Panc1 (cell line): ENCODE results near the gene MAST3. TPM values are rescaled to one million over a fixed set of nuclear protein-coding genes. Genes with fewer than 3 reads are reported as not detected.

ENCODE experiments used
- ATAC-seq: fragments of 200-7000 bp; cut with Tn5 transposase; 2 replicates; pipeline ENCODE4 v1.9.1; 2020; ENCODE audit warnings: mild to moderate bottlenecking, moderate library complexity
- BruUV-seq: library from RNA; stranded (reverse); fragments of 400-500 nt; replicated peaks from 2 replicates; lab custom pipeline; 2021; lab: Mats Ljungman, UMichigan
- CTCF ChIA-PET: fragments of 300-600 bp; sonication (Branson Sonifier 250); formaldehyde crosslinking; loops from one replicate; lab custom pipeline; 2022; ENCODE audit warnings: antibody characterized with exemption; lab: Charles Lee
- POLR2A ChIA-PET: fragments of 300-600 bp; sonication (Branson Sonifier 250); formaldehyde crosslinking; loops from one replicate; lab custom pipeline; 2022; ENCODE audit warnings: antibody characterized with exemption; lab: Charles Lee
- DNase-seq: peaks from one replicate; pipeline ENCODE4 v3.0.0-alpha.2; 2010; ENCODE audit warnings: low read depth, low spot score
- H3K27ac ChIP-seq: 2 replicates; pipeline ENCODE4 v1.5.1; 2011; ENCODE audit warnings: mild to moderate bottlenecking, low read length, inconsistent platforms
- H3K27me3 ChIP-seq: fragments of 200-500 bp; sonication (Bioruptor generic); 2 replicates; pipeline ENCODE4 v1.6.0; 2014; ENCODE audit warnings: low read length, inconsistent platforms; ENCODE audit not compliant: control insufficient read depth, insufficient read depth
- H3K36me3 ChIP-seq: fragments of 200-500 bp; sonication (Bioruptor generic); 2 replicates; pipeline ENCODE4 v1.5.1; 2014; ENCODE audit warnings: inconsistent platforms, mild to moderate bottlenecking, low read length, moderate library complexity; ENCODE audit not compliant: control insufficient read depth, insufficient read depth
- H3K4me1 ChIP-seq: 2 replicates; pipeline ENCODE4 v1.5.1; 2011; ENCODE audit warnings: inconsistent platforms, mild to moderate bottlenecking, low read length, moderate library complexity; ENCODE audit not compliant: control insufficient read depth, insufficient read depth
- H3K4me3 ChIP-seq, 2 experiments: 2 replicates each; pipeline ENCODE4 v1.5.1; 2011 to 2012; ENCODE audit warnings: low read depth in 2 of 2, low read length in 2 of 2, mild to moderate bottlenecking in 2 of 2, inconsistent platforms in 1 of 2, moderate library complexity in 1 of 2
- H3K9me3 ChIP-seq: fragments of 200-500 bp; sonication (Bioruptor generic); 2 replicates; pipeline ENCODE4 v1.5.1; 2014; ENCODE audit warnings: low read depth, mild to moderate bottlenecking, inconsistent platforms, low read length, moderate library complexity; ENCODE audit not compliant: control insufficient read depth, insufficient read depth
- POLR2AphosphoS5 ChIP-seq: IDR thresholded peaks from 2 replicates; pipeline ENCODE4 v1.6.1; 2012; ENCODE audit warnings: mild to moderate bottlenecking, low read depth, low read length, moderate library complexity
- SIN3A ChIP-seq: IDR thresholded peaks from 2 replicates; pipeline ENCODE4 v1.6.1; 2012; ENCODE audit warnings: low read depth, mild to moderate bottlenecking, low read length, moderate library complexity, borderline replicate concordance; ENCODE audit not compliant: insufficient read depth
- TCF7L2 ChIP-seq: IDR thresholded peaks from 2 replicates; pipeline ENCODE4 v1.6.1; 2011; ENCODE audit warnings: mild to moderate bottlenecking, low read depth, low read length, inconsistent platforms
- in situ Hi-C: cut with HindIII; loops from 2 replicates; pipeline ENCODE4 v1.10.0; 2016; ENCODE audit warnings: low sequenced_read_pairs, low pct_unique_long_range_greater_than_20kb
- intact Hi-C: fragments of 100-400 bp; cut with micrococcal nuclease; formaldehyde crosslinking; loops from one replicate; pipeline ENCODE4 v1.10.0; 2022; ENCODE audit not compliant: unreplicated experiment
- total RNA-seq: library from RNA; stranded (reverse); gene quantifications from one replicate; pipeline ENCODE4 v1.2.1, GENCODE V29; 2021; ENCODE audit not compliant: unreplicated experiment
- TF ChIP-seq, protein P1 (sequence below), 2 experiments: IDR thresholded peaks; 2 replicates each; pipeline ENCODE4 v1.6.1; 2011 to 2012; ENCODE audit warnings: low read depth in 2 of 2, control low read depth in 1 of 2, low read length in 1 of 2, mild to moderate bottlenecking in 1 of 2, moderate library complexity in 1 of 2; ENCODE audit not compliant: insufficient read depth in 1 of 2
- TF ChIP-seq, protein P2 (sequence below): fragments of 450-650 bp; IDR thresholded peaks from 2 replicates; pipeline ENCODE4 v1.5.1; 2017; ENCODE audit warnings: mild to moderate bottlenecking

The MAST3 gene
- total RNA-seq, 1 experiment from 2014 or later = 13.1 TPM

DNA sequence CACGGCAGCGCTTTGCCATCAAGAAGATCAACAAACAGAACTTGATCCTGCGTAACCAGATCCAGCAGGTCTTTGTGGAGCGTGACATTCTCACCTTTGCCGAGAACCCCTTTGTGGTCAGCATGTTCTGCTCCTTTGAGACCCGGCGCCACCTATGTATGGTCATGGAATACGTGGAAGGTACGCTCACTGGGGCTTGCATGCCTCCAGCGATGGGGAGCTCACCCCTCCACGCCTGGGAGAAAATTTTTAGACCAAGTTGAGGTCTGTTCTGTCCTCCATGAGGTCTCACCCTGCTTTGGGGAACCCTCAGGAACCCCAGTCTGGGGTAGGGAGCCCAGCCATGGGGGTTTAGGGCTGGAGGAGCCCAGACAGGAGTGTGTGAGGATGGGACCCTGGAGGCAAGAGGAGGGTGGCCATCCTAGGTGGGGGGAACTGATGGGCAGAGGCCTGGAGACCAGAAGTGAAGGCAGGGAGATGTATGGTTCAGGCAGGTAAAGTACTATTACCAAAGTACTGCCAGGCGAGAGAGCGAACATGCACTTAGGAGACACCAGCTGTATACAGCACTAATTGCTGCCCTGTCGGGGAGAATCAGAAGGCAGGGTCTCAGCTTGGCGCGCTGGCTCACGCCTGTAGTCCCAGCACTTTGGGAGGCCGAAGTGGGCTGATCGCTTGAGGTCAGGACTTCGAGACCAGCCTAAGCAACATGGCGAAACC, 33.1 kb downstream of the MAST3 start:
- CTCF ChIA-PET = interaction anchor here (0.6 kb wide), 1 partner anchor 38 kb away, joined by 4 read pairs; no protein-coding TSS in a partner anchor

DNA sequence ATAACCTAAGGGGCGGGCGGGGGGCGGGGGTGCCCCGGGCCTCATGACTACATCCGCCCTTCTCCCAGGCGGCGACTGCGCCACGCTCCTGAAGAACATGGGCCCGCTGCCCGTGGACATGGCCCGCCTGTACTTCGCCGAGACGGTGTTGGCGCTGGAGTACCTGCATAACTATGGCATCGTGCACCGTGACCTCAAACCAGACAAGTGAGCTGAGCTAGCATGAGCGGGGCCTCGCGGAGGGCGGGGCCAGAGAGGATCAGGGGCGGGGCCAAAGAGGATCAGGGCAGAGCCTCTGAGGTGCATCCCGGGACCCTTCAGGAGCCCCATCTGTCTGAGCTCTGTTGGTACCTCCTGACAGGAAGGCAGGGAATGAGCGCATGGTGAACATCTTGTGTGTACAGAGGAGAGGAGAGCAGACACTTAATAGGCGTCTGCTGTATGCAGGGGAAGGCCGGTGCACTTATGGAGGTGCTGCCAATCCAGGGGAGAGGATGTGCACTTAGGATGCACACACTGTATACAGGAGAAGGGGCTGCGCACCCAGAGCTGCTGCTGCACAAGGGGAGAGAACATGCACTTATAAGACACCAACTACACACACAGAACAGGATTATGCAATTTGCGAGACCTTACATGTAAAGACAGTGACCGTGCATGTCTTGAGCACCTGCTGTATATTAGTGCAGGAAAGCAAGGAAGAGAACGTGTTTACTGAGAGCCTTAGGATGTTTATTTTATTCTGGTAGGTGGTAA, 34.4 kb downstream of the MAST3 start:
- ChIA-PET POLR2A (no interaction called here), CTCF (interaction anchor here (0.6 kb wide), 1 partner anchor 23 kb away, joined by 3 read pairs; no protein-coding TSS in a partner anchor)
- in situ Hi-C loops (no loop called here), intact Hi-C loops (no loop called here)
- H3K27ac ChIP-seq = no peak overlapping the region
- H3K4me3 ChIP-seq = no peak overlapping the region
- TF ChIP-seq TCF7L2 = no peak
- no peak for TF ChIP-seq SIN3A
- TF ChIP-seq POLR2AphosphoS5 = no peak
- no peaks in the 10 kb centered on the region for H3K27me3 ChIP-seq
- no peaks in the 10 kb centered on the region for H3K36me3 ChIP-seq
- H3K9me3 ChIP-seq = no peaks in the 10 kb centered on the region
- no peaks in the 10 kb centered on the region for H3K4me1 ChIP-seq
- no TSS peak for BruUV-seq
- ATAC-seq = peak; percentile 80; the same call in 1 of the 2 replicates
- no peak for DNase-seq

More for the DNA sequence above, 33.1 kb downstream of the MAST3 start:
- in situ Hi-C loops = no loop called here
- H3K36me3 ChIP-seq = no peaks in the 10 kb centered on the region
- no peak for DNase-seq
- no peak overlapping the region for H3K4me3 ChIP-seq
- no peaks in the 10 kb centered on the region for H3K9me3 ChIP-seq
- TF ChIP-seq, protein P1, sequence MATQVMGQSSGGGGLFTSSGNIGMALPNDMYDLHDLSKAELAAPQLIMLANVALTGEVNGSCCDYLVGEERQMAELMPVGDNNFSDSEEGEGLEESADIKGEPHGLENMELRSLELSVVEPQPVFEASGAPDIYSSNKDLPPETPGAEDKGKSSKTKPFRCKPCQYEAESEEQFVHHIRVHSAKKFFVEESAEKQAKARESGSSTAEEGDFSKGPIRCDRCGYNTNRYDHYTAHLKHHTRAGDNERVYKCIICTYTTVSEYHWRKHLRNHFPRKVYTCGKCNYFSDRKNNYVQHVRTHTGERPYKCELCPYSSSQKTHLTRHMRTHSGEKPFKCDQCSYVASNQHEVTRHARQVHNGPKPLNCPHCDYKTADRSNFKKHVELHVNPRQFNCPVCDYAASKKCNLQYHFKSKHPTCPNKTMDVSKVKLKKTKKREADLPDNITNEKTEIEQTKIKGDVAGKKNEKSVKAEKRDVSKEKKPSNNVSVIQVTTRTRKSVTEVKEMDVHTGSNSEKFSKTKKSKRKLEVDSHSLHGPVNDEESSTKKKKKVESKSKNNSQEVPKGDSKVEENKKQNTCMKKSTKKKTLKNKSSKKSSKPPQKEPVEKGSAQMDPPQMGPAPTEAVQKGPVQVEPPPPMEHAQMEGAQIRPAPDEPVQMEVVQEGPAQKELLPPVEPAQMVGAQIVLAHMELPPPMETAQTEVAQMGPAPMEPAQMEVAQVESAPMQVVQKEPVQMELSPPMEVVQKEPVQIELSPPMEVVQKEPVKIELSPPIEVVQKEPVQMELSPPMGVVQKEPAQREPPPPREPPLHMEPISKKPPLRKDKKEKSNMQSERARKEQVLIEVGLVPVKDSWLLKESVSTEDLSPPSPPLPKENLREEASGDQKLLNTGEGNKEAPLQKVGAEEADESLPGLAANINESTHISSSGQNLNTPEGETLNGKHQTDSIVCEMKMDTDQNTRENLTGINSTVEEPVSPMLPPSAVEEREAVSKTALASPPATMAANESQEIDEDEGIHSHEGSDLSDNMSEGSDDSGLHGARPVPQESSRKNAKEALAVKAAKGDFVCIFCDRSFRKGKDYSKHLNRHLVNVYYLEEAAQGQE (IDR thresholded peaks at IDR 0.05; ENCODE audit: insufficient read depth in 1 of 2, low read depth in 2 of 2, low read length in 1 of 2) = no peak
- TF ChIP-seq SIN3A = no peak
- no TSS peak for BruUV-seq
- no peak for ATAC-seq
- no peak overlapping the region for H3K27ac ChIP-seq
- H3K4me1 ChIP-seq = no peaks in the 10 kb centered on the region
- no peaks in the 10 kb centered on the region for H3K27me3 ChIP-seq
- intact Hi-C loops = no loop called here
- POLR2A ChIA-PET = interaction anchor here (0.5 kb wide), 1 partner anchor 24 kb away, joined by 4 read pairs; no protein-coding TSS in a partner anchor

DNA sequence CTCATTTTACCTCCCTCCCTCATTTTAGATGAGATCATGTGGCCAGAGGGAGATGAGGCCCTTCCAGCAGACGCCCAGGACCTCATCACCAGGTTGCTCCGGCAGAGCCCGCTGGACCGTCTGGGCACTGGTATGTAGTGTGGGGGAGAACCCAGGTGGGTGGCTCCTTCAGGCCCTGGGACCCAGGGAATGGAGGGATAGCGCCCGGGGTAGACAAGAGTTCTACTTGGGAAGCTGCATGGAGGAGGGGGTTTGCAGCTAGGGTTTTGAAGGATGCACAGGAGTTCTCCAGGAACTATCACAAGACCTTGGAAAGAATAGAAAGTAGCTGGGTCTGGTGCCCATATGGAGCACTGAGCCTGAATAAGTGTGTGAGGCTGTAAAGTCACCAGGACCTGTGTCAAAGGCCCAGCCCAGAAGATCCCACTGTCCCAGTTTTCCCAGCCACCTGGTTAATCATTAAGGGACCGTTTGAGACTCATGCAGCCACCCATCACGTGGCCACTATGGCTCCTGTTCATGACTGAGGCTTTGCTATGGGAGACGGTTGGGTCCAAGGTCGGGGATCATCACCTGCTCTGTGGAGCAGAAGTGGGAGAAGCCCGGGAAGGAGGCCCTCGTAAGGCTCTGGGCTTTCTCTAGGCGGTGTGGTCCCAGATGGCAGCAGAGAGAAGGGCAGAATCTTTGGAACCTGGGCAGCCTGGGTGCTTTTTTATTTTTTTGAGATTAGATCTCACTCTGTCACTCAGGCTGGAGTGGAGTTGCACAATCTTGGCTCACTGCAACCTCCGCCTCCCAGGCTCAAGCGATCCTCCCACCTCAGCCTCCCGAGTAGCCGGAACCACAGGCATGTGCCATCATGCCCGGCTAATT, 38.4 kb downstream of the MAST3 start:
- ChIA-PET POLR2A (no interaction called here), CTCF (no interaction called here)
- in situ Hi-C loops (no loop called here), intact Hi-C loops (no loop called here)
- no peaks in the 10 kb centered on the region for H3K36me3 ChIP-seq
- H3K9me3 ChIP-seq = no peaks in the 10 kb centered on the region
- no peak for TF ChIP-seq POLR2AphosphoS5
- TF ChIP-seq, protein P2, sequence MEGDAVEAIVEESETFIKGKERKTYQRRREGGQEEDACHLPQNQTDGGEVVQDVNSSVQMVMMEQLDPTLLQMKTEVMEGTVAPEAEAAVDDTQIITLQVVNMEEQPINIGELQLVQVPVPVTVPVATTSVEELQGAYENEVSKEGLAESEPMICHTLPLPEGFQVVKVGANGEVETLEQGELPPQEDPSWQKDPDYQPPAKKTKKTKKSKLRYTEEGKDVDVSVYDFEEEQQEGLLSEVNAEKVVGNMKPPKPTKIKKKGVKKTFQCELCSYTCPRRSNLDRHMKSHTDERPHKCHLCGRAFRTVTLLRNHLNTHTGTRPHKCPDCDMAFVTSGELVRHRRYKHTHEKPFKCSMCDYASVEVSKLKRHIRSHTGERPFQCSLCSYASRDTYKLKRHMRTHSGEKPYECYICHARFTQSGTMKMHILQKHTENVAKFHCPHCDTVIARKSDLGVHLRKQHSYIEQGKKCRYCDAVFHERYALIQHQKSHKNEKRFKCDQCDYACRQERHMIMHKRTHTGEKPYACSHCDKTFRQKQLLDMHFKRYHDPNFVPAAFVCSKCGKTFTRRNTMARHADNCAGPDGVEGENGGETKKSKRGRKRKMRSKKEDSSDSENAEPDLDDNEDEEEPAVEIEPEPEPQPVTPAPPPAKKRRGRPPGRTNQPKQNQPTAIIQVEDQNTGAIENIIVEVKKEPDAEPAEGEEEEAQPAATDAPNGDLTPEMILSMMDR = no peak
- TF ChIP-seq, protein P1 (IDR thresholded peaks at IDR 0.05; ENCODE audit: insufficient read depth in 1 of 2, low read depth in 2 of 2, low read length in 1 of 2) = no peak
- TF ChIP-seq SIN3A = no peak
- TF ChIP-seq TCF7L2 = no peak
- DNase-seq (no peak), ATAC-seq (no peak)
- no peaks in the 10 kb centered on the region for H3K27me3 ChIP-seq
- H3K27ac ChIP-seq = no peak overlapping the region
- no TSS peak for BruUV-seq
- no peak overlapping the region for H3K4me3 ChIP-seq
- H3K4me1 ChIP-seq = no peaks in the 10 kb centered on the region
